Osteocyte (in vitro differentiated cells): ENCODE measurements around the gene PCCA. TPM values are rescaled to one million over a fixed set of nuclear protein-coding genes. Genes with fewer than 3 reads are reported as not detected.

Experiments used
- DNase-seq: peaks from one replicate; pipeline ENCODE4 v3.0.0; 2021; ENCODE audit warnings: mixed read lengths; ENCODE audit not compliant: unreplicated experiment; ENCODE audit errors: extremely low spot score
- H3K27ac Mint-ChIP-seq: one replicate; pipeline ENCODE4 v1.8.0; 2021; ENCODE audit warnings: mild to moderate bottlenecking, mixed read lengths; ENCODE audit not compliant: unreplicated experiment
- H3K27me3 Mint-ChIP-seq: one replicate; pipeline ENCODE4 v1.8.0; 2021; ENCODE audit warnings: mixed read lengths; ENCODE audit not compliant: unreplicated experiment
- H3K36me3 Mint-ChIP-seq: one replicate; pipeline ENCODE4 v1.8.0; 2021; ENCODE audit warnings: mixed read lengths; ENCODE audit not compliant: unreplicated experiment
- H3K4me1 Mint-ChIP-seq: one replicate; pipeline ENCODE4 v1.8.0; 2021; ENCODE audit warnings: mixed read lengths; ENCODE audit not compliant: unreplicated experiment
- H3K4me3 Mint-ChIP-seq: one replicate; pipeline ENCODE4 v1.8.0; 2021; ENCODE audit warnings: mild to moderate bottlenecking, moderate library complexity, mixed read lengths; ENCODE audit not compliant: unreplicated experiment
- H3K9me3 Mint-ChIP-seq: one replicate; pipeline ENCODE4 v1.8.0; 2021; ENCODE audit warnings: mixed read lengths; ENCODE audit not compliant: unreplicated experiment
- CTCF ChIP-seq: fragments of 200-600 bp; sonication (generic); IDR thresholded peaks from 2 replicates; pipeline ENCODE4 v1.5.0; 2021; ENCODE audit warnings: antibody characterized with exemption, mild to moderate bottlenecking, moderate library complexity
- total RNA-seq: library from RNA; stranded (reverse); gene quantifications from 2 replicates; pipeline ENCODE4 v1.2.1, GENCODE V29; 2021

PCCA gene
- total RNA-seq, 1 donor from 2014 or later: 33.7 TPM

GRCh38 chr13:100560498-100561157 lies 471.7 kb downstream of the PCCA start:
- H3K36me3 Mint-ChIP-seq: peaks cover under 1% of the 10 kb centered on the region
- H3K27ac Mint-ChIP-seq: no peak overlapping the region
- no peaks in the 10 kb centered on the region for H3K9me3 Mint-ChIP-seq
- peaks cover 5% of the 10 kb centered on the region for H3K4me1 Mint-ChIP-seq
- no peaks in the 10 kb centered on the region for H3K27me3 Mint-ChIP-seq
- peak; percentile 56 for DNase-seq
- TF ChIP-seq CTCF: no peak
- no peak overlapping the region for H3K4me3 Mint-ChIP-seq

GRCh38 chr13:100561158-100561499 lies 472.2 kb downstream of the PCCA start:
- no peak overlapping the region for H3K27ac Mint-ChIP-seq
- no peak for TF ChIP-seq CTCF
- H3K4me1 Mint-ChIP-seq: peaks cover 5% of the 10 kb centered on the region
- H3K4me3 Mint-ChIP-seq: no peak overlapping the region
- no peaks in the 10 kb centered on the region for H3K27me3 Mint-ChIP-seq
- H3K36me3 Mint-ChIP-seq: no peaks in the 10 kb centered on the region
- DNase-seq: no peak
- no peaks in the 10 kb centered on the region for H3K9me3 Mint-ChIP-seq

GRCh38 chr13:100561599-100562204 lies 472.8 kb downstream of the PCCA start:
- Mint-ChIP-seq H3K4me3 (no peak overlapping the region), H3K27me3 (no peaks in the 10 kb centered on the region), H3K4me1 (peaks cover 5% of the 10 kb centered on the region), H3K27ac (no peak overlapping the region), H3K36me3 (peaks cover 1% of the 10 kb centered on the region), H3K9me3 (no peaks in the 10 kb centered on the region)
- TF ChIP-seq CTCF: no peak
- peak; percentile 81 for DNase-seq

GRCh38 chr13:100563779-100564178 lies 474.9 kb downstream of the PCCA start:
- Mint-ChIP-seq H3K4me3 (no peak overlapping the region), H3K4me1 (peaks cover 5% of the 10 kb centered on the region), H3K27ac (no peak overlapping the region), H3K9me3 (no peaks in the 10 kb centered on the region), H3K27me3 (no peaks in the 10 kb centered on the region), H3K36me3 (peaks cover 1% of the 10 kb centered on the region)
- TF ChIP-seq CTCF: no peak
- DNase-seq: peak; percentile 75

GRCh38 chr13:100564444-100565223 lies 475.7 kb downstream of the PCCA start:
- Mint-ChIP-seq H3K9me3 (no peaks in the 10 kb centered on the region), H3K4me1 (peaks cover 5% of the 10 kb centered on the region), H3K27ac (no peak overlapping the region), H3K27me3 (no peaks in the 10 kb centered on the region), H3K36me3 (peaks cover 1% of the 10 kb centered on the region), H3K4me3 (no peak overlapping the region)
- no peak for TF ChIP-seq CTCF
- peak; percentile 49 for DNase-seq
